ENCODE measurements around the gene CFHR2.

CFHR2 gene

GRCh38 chr1:197003132-197003531 is 59.6 kb downstream of the CFHR2 start:
- DNase-seq = no peak

- DNase-seq = no peak
Measured at GRCh38 chr1:197008861-197009260, 65.3 kb downstream of the CFHR2 start.

Measured in stimulated activated CD4-positive, alpha-beta T cell treated with anti-CD3 and anti-CD28 coated beads, Interleukin-1b, Interleukin-23, amount 100 ng/mL, for 48 hours (primary cell).